OCI-LY3 (cell line): Measurements from ENCODE around the gene HCFC1.

Experiments
- EZH2phosphoT487 ChIP-seq: fragments of 200-600 bp; shearing (Covaris generic); IDR thresholded peaks from 2 replicates; pipeline ENCODE4 v1.6.1; 2018; ENCODE audit warnings: antibody characterized with exemption, mixed run types, low read depth
- TF ChIP-seq, protein P1 (sequence below): fragments of 200-600, 300-600 bp; sonication (generic); IDR thresholded peaks from 2 replicates; pipeline ENCODE4 v1.5.1; 2014; ENCODE audit warnings: antibody characterized with exemption, low read length, low read depth

DNA sequence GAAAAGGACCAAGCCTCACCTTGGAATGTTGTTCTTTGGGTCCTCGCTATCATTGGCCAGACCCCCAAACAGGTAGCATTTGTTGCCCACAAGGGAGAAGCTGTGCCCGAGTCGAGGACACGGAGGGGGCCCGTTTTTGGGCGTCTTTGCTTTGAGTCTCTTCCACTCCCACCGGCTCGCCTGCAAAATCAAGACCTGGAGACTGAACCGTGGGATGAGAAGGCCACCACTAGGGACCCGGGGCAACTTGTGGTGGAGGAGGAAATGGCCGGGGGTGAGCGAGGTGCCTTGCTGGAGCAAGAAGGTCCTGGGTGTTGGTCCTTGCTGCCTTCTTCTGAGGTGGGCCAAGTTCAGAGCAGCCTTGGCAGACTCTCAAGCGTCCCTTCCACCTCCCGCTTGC is 7.5 kb downstream of the HCFC1 start:
- TF ChIP-seq, protein P1, sequence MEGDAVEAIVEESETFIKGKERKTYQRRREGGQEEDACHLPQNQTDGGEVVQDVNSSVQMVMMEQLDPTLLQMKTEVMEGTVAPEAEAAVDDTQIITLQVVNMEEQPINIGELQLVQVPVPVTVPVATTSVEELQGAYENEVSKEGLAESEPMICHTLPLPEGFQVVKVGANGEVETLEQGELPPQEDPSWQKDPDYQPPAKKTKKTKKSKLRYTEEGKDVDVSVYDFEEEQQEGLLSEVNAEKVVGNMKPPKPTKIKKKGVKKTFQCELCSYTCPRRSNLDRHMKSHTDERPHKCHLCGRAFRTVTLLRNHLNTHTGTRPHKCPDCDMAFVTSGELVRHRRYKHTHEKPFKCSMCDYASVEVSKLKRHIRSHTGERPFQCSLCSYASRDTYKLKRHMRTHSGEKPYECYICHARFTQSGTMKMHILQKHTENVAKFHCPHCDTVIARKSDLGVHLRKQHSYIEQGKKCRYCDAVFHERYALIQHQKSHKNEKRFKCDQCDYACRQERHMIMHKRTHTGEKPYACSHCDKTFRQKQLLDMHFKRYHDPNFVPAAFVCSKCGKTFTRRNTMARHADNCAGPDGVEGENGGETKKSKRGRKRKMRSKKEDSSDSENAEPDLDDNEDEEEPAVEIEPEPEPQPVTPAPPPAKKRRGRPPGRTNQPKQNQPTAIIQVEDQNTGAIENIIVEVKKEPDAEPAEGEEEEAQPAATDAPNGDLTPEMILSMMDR = no peak
- TF ChIP-seq EZH2phosphoT487 = no peak
